CD4-positive, alpha-beta T cell treated with Interleukin-4 for 1 hour (primary cell): ENCODE results near the gene FTHL17.
A peak's percentile ranks its signal among the peaks of the same experiment; 100 is the strongest.

Source experiments
- DNase-seq, 2 donors: peaks; one replicate each; pipeline ENCODE4 v3.0.0-alpha.2; 2020 to 2022

The FTHL17 gene

DNA sequence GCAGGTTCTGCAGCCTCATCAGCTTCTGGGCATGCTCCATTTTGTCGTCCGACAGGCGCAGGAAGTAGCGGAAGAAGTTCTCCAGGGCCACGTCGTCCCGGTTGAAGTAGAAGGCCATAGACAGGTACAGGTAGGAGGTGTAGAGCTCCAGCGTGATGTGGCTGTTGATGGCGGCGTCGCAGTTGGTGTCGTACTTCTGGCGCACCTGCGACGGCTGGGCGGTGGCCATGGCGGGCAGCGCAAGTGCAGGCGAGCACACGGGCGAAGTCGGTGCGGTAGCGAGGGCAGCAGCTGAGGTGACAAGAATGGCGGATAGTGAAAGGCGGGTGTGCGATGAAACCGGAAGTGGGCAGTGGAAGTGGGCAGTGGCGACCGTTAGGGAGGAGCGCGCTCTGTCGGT lies at the start of gene FTHL17:
Gene FTHL17 (minus strand): TSS at position 317 of the 400 bp plus-strand sequence. CDS start 88 bp downstream, at position 229.
- no peak for DNase-seq

DNA sequence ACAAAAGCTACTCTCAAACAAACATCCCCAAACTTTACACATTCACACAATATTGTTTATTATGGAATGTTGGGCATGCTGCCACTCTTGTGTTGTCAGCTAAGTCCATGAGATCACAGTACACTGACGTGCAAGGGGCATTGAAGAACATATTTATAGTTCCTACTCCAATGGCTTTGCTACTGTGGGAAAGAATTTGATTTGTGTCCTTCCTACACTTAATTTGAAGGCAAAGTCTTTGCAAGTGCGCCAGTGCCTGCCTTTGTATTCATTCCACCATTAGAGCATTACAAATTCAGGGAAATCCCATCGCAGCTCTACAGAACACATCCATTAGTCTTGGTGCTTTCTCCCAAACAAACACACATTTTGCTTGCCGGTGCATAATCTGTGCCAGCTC lies 45.4 kb upstream of the FTHL17 start:
- DNase-seq: no peak

DNA sequence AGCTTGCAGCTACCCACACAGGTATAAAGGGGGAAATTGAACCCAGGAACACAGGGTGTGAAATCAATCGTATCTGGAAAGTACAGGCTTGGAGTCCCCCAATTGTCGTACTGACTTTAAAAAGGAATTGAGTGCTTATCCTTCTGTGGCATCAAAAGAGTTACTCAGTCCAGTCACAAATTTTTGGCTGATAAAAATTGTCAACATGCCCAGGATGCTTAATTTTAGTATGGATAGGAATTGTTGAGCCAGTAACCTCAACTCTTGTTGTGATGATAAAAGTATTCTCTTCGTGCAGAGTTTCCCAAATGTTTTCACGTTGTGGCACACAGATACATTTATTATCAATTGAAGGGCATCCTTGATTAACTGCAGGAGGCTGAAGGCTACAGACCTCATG lies 43.6 kb upstream of the FTHL17 start:
- DNase-seq: no peak

DNA sequence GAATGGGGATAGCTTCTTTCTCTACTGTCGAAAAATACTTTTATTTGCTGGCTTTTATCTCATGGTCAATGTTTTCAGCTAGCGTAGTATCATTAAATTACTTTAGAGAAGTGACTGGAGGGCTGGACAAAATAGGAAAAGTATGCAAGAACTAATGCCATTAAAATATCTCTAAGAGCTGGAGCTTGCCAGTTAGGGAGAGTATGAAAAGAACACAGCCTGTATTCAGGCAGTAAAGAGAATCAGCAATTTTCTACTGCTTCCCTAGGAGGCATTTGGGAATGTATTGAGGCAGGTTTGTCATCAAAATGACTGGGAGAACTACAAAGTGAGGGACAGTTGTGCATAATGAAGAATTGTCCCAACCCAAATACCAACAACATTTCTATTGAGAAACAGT lies 43.0 kb upstream of the FTHL17 start:
- DNase-seq: no peak

DNA sequence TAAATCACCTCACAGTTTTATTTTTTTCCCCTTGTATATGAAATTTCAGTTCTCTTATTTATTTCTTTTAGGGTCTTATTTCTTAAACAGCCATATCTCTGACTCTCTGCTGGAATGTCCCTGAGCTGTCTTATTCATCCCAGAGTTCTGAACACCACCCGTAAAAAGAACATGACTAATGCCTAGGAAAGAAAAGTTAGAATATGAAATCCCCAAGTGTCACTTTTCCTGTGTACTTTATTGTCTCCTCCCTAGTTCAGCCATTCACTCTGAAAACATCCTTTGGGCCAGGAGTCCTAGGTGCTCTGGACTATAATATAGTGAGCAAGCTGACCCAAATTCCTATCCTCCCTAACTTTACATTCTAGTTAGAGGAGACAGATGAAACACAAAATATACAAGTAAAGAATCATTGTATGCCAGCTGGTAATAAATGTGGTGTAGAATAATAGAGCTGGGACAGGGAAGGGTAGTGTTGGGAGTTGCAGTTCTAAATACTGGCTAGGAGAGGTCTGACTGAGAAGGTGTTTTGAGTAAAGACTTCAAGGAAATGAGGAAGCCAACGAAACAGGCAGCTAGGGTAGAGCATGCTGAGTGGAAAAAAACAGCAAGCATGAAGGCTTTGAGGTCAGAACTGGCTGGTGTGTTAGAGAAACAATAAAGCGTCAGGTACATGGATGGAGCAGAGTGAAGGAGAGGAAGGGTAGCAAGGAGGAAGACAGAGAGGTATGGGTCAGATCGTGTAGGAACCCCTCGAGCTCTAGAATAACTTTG lies 40.6 kb upstream of the FTHL17 start:
- no peak for DNase-seq

DNA sequence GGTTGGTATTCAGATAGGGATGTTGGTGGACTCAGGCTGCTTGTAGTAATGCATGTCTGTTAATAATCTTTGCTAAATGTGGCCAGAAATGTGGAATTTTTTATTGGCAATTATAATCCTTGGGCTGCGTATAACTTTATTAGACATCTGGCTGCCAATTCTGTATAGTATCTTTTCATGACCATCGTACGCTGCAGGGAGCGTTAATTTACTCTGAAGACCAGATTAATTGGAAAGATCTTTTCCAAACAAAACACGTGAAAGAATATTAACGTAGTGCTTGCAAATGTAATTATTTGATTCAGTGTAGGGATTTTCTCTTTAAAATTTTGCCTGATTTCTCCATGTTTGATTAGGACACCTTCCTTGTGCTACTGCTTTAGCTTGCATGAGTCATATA lies 38.8 kb upstream of the FTHL17 start:
- no peak for DNase-seq

DNA sequence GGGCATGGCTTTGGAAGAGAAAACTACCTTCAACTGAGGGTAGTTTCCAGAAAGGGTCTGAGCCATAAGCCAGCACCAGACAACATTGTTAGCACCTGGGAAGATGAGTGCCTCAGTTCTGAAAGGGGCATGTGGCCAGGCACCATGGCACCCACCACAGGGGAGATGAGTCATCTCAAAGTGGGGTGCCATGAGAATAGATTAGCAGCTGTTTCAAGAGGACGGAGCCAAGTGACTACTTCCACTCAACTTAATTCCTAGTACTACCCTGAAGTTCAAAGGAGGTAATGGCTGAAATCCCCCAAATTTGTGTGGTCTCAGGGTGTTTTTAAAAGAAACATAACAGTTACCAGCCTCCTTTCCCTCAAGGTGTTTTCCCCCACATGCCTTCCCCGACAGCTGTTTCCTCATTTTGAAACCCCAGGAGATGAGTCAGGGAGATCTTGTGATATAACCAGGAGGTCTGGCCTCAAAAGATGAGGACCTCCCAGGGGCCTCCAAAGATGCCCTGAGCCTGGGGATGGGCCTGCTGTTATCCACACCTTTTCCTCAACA lies 27.8 kb upstream of the FTHL17 start:
- DNase-seq: no peak

DNA sequence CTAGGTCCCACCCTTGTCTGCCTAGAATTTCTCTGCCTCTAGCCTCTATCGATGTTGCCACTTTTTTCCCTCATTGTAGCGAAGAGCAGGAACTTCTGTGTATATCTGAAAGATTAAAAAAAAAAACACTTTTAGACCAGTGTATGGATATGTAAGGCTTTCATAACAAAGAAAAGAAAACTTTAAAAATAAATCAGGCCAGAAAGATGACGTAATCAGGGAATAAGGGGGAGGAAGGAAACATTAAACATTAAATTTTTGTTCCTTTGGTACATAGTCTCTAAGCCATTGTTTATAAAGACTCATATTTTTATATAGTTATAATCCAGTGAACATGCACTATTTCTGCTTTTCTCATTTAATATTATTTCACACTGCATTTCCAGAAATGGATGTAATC lies 26.2 kb upstream of the FTHL17 start:
- DNase-seq: no peak

DNA sequence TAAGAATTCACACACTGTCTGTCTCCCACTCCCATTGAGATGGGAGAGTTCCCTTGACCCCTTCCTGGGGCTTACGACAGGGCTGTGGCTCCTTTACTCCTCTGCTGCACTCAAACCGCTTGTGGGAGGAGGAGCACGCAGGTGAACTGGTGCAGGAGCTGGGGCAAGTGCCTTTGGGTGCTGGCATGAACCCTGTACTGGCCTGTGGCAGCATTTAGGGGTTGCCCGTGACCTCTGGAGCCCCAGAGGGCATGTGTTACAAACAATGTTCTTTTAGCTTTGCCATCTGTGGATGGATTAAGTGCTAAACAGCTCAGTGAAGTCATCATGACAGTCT lies 21.8 kb upstream of the FTHL17 start:
- no peak for DNase-seq

DNA sequence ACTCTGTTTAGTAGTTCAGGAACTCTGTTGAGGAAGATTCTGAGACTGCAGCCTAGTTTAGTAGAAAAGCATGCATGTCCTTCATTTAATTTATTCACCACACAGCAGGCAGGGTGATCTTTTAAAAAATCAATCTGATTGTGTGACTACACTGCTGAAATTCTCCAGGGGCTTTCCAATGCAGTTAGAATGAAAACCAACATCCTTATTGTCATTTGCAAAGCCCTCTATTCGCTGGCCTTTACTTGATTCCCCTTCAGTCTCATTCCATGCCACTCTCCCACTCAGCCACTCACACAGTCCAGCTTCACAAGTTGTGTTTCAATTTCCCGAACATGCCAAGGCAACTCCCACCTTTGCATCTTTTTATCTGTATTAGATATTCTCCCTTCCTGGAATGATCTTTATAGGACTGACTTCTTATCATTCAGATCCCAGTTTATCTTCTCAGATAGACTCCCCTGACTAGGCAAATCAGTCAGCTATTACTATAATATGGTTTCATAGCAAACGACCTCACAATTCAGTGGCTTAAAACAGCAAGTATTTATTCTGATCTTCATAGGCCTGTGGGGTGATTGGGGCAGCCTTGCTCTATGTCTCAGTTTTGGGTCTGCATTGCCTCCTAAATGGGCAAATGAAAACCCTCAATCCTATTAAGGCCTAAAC lies 21.3 kb upstream of the FTHL17 start:
- no peak for DNase-seq

DNA sequence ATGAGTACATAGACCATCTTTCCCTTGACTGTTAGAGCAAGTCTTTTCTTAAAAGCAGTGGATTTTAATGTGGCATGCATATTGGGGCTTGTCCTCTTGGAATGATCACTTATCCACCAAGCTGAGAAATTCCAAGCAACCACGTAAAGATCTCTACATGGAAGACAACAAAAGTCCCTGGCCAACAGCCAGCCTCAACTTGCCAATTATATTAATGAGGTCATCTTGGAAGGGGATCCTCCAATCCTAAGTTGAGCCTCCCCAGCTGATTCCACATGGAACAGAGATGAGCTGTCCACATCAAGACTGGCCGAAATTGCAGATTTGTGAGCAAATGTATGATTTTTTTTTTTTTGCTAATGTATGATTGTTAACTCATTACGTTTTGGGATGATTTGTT lies 20.6 kb upstream of the FTHL17 start:
- DNase-seq: no peak

DNA sequence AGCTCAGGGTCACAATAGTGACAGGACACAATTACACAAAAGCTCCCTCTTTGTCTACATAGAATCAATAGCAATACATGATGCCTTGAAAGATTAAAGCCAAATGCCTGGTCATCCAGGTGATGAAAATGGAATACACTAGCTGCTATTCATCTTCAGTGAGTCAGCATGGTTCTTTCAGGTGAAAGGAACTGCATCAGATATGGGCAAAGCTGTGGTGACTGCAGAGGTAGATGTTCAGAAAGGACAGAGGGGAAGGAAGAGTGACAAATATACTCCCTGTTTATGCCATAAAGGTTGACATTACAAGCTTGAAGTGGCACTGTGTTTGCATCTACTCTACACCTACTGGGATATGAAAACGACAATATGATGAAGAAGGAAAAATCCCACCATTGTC lies 20.0 kb upstream of the FTHL17 start:
- DNase-seq: no peak

DNA sequence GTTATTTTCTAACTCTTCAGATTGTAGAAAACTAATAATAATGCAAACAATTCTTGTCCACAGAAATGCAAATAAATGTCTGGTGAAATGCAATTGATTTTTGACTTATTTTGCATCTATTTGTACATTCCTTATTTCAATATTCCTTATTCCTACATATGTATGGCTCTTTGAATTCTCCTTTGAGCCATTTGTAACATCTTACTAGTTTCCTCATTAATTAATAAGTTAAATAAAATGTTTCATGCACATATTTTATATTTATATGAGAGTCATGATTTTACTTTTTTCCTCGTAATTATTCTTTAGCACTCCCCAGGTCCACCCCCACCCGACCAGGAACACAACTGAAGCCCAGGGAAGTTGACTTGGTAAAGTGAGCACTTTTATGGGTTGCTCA lies 2.7 kb upstream of the FTHL17 start:
- no peak for DNase-seq

DNA sequence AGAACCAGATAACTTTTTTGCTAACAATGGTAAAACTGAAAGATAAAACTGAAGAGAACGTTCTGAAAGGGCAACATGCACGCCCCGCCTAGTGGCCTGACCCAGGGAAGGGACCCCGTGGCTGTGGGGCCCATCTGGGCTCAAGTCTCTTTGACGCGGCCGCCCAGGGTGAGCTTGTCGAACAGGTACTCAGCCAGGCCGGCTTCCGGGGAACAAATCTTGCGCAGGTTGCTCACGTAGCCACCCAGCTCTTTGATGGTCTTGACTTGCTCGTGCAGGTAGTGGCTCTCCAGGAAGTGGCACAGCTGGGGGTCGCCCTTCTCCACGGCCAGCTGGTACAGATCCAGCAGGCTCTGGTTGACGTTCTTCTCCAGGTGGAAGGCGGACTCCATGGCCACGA lies 579 bp downstream of the FTHL17 start:
- no peak for DNase-seq

DNA sequence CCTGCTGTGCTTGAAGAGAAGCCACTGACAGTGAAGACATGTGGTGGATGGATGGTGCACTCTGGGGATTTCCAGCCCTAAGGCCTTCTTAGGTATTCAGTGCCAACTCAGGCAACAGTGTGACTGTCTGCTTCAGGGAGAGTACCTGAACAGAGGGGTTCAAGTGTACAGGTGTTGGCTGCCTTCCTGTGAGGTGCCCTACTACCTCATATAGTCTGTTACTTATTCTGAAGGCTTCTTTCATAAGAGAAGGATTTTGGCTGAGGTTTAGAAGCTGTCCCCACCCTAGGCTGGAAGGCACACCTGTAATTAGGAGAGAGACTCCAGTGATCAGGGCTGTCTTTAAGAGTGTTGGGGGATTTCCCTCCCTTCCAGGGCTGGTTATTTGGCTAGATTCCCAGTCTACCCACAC lies 1.8 kb downstream of the FTHL17 start:
- peak in 1 of 2 donors; percentile 6 for DNase-seq

DNA sequence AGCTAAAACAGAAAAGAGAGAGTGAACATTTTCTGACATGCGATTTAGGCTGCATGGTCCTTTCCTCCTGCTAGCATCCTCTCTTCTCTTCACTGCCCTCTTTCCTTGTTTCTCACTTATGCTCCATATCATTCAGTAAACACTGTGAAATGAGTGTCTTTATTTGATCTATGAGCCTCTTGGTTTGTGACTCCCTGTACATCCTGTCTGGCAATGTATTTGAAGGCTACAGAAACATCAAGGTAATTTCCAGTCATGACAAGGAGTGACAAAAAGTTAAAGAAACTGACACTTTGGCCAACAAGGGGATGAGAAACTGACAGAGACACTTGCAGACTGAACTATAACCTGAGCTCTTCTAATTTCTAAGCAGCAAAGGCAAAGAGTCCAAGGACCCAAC lies 8.7 kb downstream of the FTHL17 start:
- no peak for DNase-seq

DNA sequence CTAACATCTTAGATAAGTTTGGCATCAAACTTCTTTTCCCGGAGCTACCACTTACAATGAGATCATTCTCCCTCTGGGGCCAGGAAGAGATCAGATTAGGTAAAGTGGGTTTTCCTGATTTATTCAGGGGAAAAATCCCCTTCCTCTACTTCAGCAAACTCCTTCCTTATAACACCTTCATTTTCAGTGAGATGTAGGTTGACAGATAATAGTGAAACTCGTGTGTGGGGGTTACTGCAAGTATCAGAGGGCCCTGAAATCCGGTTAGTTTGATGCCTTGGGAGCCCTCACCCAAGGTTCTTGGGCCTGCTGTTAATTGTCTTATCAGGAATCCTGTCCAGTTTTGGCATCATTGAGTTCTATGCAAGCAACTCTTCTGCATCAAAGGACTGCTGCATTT lies 10.8 kb downstream of the FTHL17 start:
- no peak for DNase-seq

DNA sequence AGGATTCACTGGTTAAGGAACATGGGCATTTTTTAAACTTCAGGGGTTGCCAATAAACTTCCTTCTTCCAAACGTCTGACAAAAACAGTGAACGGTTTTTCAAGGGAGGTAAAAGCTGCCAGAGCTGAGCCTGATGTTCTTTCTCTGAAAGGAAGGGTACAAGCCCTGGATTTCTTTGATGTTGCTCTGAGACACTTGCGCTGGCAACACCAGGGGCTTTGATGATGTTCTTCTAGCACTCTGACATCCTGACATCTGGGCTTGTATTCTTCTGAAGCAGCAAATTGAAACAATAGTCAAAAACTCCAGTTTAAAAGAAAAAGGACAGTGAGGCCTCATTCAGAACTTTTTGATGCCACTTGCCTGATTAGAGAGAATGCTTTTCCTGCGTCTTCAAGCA lies 11.8 kb downstream of the FTHL17 start:
- DNase-seq: no peak

DNA sequence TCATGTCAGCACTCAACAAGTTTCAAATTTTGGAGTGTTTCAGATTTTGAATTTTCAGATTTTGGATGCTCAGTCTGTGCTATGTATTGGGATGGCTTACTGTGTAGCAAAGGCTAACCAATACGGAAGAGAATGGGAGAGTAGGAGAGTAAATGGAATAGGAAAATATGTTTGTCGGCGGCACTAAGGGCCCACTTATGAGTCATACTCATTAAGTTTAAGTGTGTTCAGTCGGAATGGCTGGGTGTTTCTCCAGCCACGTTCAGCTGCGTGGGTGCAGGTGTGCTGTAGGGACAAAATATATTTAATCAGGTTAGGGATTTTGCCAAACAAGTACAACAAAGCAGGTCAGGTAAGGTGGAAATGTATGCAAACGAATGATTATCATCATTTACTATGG lies 13.6 kb downstream of the FTHL17 start:
- no peak for DNase-seq

DNA sequence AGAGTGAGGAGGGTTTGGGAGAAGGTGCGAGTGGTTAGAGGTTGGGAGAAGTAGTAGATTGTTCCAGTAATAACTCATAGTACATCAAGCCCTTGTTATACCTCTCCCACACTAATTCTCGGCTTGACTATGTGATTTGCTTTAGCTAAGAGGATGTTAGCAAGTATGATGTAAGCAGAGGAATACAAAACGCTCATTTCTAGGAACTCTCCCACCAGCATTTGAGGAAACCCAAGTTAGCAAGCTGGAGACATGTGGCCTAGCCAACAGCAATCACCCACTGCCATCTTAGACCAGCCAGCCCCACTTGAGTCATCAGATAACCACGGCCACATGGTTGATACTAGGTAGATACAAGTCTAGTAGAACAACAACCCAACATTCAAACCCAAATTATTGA lies 14.2 kb downstream of the FTHL17 start:
- DNase-seq: no peak

DNA sequence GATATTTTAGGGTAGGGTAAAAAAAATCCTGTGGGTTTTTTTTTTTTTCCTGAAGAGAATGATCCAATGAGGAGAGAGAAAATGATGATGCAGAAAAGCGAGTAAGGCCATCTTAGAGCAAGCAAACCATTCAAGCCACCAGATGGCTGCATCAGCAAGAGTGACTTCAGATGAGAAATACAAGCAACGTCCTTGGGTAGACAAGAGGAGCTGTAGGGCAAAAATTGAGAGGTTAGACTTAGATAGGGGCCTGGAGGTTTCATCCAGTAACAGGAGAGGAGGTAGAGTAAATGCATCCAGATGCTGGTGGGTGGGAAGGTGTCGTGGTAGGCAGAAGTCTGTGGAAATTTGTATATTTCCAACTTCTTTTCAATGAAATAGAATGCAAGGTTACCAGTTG lies 14.6 kb downstream of the FTHL17 start:
- DNase-seq: no peak

DNA sequence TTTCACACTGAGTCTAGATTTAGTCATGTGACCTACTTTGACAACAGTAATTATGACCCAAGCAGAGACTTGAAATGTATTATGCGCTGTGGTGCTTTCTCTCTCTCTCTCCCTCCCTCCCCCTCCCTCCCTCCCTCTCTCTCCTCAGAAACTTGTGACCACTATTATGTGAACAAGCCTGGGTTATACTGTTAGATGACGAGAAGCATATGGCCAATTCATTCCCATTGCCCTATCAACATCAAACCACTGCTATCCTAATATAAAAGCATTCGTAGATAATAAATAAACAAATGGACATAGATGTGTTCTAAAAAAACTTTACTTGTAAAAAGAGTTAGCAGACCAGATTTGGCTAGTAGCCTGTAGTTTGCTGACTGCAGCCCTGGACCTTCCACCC lies 18.2 kb downstream of the FTHL17 start:
- DNase-seq: no peak

DNA sequence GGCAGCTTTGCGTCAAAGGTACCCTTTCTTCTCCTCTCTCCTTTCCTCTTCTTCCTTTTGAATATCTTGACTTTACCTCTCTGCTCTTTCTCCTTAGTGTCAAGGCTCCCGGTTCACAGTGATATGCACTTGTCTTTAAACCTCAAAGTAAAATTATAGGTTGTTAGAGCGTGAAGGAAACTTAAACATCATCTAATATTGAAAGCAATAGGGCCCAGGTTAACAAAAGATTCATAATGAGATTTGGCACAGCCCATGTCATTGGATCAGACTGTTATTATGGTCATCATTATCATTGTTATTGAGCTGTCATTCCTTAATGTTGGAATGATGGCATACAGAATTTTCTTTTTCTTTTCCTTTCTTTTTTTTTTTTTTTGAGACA lies 32.5 kb downstream of the FTHL17 start:
- DNase-seq: no peak

DNA sequence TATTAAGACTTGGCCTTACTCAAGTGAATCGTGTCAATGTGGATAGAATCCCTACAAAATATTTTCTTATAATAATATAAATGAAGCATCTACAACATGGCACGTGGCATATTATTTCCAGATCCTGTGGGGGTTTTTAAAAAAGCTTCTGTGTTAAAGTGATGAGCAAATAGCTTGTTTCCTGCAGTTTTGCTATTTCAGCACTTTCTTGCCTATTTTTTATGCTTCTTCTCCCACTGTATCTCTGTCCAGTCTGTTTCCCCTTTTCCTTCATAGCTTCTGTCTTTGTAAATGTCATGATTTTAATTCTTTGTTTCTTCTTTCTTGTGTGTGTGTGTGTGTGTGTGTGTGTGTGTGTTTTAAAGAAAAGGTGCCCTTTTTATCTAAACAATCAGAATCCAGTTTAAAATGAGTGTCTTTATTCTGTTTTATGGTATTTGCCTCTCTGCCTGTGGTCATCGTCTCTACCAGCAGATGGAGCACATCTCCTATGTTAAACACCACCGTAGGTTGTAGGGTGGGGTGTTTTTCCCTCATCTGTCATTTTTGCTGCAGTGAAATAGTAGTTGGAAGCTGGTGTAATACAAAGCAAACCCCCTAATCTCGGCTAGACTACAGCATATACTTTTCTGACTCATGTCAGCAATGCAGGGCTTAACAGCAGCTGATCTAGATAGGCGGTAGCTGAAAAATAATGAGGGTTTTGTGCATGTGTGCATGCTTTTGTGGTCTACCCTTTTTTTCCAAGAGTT lies 33.1 kb downstream of the FTHL17 start:
- DNase-seq: peak in 1 of 2 donors; percentile 14
